H1 (cell line): ENCODE measurements around the gene PCNX4.

Experiments used
- CREB1 ChIP-seq: IDR thresholded peaks from 2 replicates; pipeline ENCODE4 v1.6.1; 2012; ENCODE audit warnings: inconsistent platforms
- CTCF ChIP-seq, 3 experiments: IDR thresholded peaks; 1 replicate in 2 of 3; 2 replicates in 1 of 3; pipeline versions ENCODE4 v1.5.1 to v1.6.1; 2011; ENCODE audit warnings: low read length in 3 of 3, mild to moderate bottlenecking in 3 of 3, inconsistent platforms in 2 of 3, low read depth in 1 of 3, moderate library complexity in 1 of 3; ENCODE audit not compliant: insufficient read depth in 1 of 3; ENCODE audit errors: control extremely low read depth in 1 of 3
- EZH2 ChIP-seq: fragments of 200-600 bp; sonication (generic); IDR thresholded peaks from 2 replicates; pipeline ENCODE4 v1.7.1; 2012; ENCODE audit warnings: low read depth, mild to moderate bottlenecking, moderate library complexity, low read length, inconsistent platforms; ENCODE audit not compliant: severe bottlenecking
- MAFK ChIP-seq: IDR thresholded peaks from 2 replicates; pipeline ENCODE4 v1.6.1; 2012; ENCODE audit warnings: low read depth, mild to moderate bottlenecking, improper control_type of control experiment, low read length
- USF2 ChIP-seq: IDR thresholded peaks from 2 replicates; pipeline ENCODE4 v1.6.1; 2011; ENCODE audit warnings: low read length, improper control_type of control experiment

GRCh38 chr14:60204104-60204842, 112.5 kb downstream of the PCNX4 start:
- TF ChIP-seq EZH2 (no peak), CREB1 (no peak), USF2 (no peak), CTCF (IDR thresholded peaks at IDR 0.05; ENCODE audit: control extremely low read depth in 1 of 3, insufficient read depth in 1 of 3, low read depth in 1 of 3, low read length in 3 of 3) (no peak), MAFK (no peak)
